Testis (tissue), 3 donors: ENCODE measurements around the gene PTPRQ. TPM values are rescaled to one million over a fixed set of nuclear protein-coding genes. Genes with fewer than 3 reads are reported as not detected.

Experiments
- DNase-seq: peaks from one replicate; pipeline ENCODE4 v3.0.0-alpha.2; 2019
- H3K27ac ChIP-seq, 2 donors: fragments of 200-600 bp; sonication (generic); one replicate each; pipeline ENCODE4 v1.5.1; 2019
- H3K27me3 ChIP-seq: fragments of 200-600 bp; sonication (generic); one replicate; pipeline ENCODE4 v1.5.1; 2019
- H3K36me3 ChIP-seq: fragments of 200-600 bp; sonication (generic); one replicate; pipeline ENCODE4 v1.5.1; 2017; ENCODE audit warnings: low read depth; ENCODE audit errors: missing control alignments
- H3K4me1 ChIP-seq: fragments of 200-600 bp; sonication (generic); one replicate; pipeline ENCODE4 v1.5.1; 2019
- H3K4me3 ChIP-seq, 2 donors: fragments of 200-600 bp; sonication (generic); one replicate each; pipeline ENCODE4 v1.5.1; 2017 to 2019
- H3K9me3 ChIP-seq: fragments of 200-600 bp; sonication (generic); one replicate; pipeline ENCODE4 v1.5.1; 2017
- POLR2A ChIP-seq: fragments of 450-650 bp; IDR thresholded peaks from one replicate; pipeline ENCODE4 v1.6.1; 2017; ENCODE audit warnings: antibody characterized with exemption, mild to moderate bottlenecking, moderate library complexity
- WGBS, 2 donors: methylation state at CpG; one replicate each; pipeline ENCODE4 v1.1.5; 2018; 5-methylcytosine and 5-hydroxymethylcytosine counted together
- intact Hi-C: fragments of 100-400 bp; cut with DNase I; formaldehyde crosslinking; loops from one replicate; pipeline ENCODE4 v1.15.1; 2023; ENCODE audit warnings: low total_unique reads
- polyA plus RNA-seq: library from polyadenylated mRNA; stranded (reverse); fragments of 350-450 nt; fragmentation: Illumina TruSeq; extraction: RNeasy Lipid Tissue Mini Kit (QIAGEN cat#74804); gene quantifications from one replicate; pipeline ENCODE4 v1.2.3, GENCODE V29; 2014; ENCODE audit warnings: low read depth, low replicate concordance; ENCODE audit not compliant: insufficient read depth
- total RNA-seq, 2 donors: library from RNA; depleted of rRNA; stranded (reverse); fragments of >200 nt; gene quantifications; one replicate each; pipeline ENCODE4 v1.2.3, GENCODE V29; 2016
- TF ChIP-seq, protein P1 (sequence below), 3 experiments: fragments of 450-650 bp in 2 of 3; fragments of 200-600 bp in 1 of 3; sonication (generic) in 1 of 3; IDR thresholded peaks; one replicate each; pipeline ENCODE4 v1.5.1; 2016 to 2019; ENCODE audit warnings: antibody characterized with exemption in 3 of 3, mild to moderate bottlenecking in 2 of 3, moderate library complexity in 1 of 3

Gene PTPRQ
- total and polyA plus RNA-seq, 3 donors from 2014 or later = 1.4 to 3.8 (median 3.7) TPM

DNA sequence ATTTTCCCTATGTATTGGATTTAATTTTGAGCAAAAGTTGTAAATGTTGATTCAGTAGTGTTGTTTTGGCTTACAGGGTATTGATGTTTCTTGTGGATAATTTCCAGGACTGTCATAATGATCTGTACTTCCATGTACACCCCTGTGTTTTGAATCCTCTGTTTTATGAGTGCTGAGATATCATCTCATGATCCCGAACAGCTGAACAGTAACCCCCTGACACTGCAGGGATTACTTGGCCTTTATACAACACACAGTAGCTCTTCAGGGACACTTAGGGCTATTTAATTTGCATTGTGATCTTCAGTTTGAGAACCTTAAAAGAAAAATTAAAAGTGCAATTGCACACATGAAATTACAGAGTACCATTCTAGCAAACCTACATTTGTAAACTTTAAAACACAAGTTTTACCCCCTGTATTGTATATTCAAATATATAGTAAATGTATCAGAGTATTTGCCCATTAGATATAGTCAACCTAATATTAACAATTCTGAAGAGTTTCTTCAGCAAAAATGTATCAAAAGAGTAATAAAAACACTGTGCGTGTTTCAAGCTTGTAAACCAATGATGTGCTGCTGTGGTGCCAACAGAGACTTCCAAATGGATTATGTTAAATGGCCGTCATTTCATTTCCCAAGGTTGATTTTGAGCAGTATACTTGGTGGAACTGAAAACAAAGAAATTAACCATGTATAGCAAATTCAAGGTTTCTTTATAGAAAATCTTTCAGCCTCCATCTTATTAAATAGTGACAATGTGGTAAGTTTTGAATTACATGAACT lies 235.5 kb downstream of the PTPRQ start:
- H3K36me3 ChIP-seq = no peaks in the 10 kb centered on the region
- H3K4me3 ChIP-seq = no peak overlapping the region
- H3K27ac ChIP-seq = no peak overlapping the region
- no peaks in the 10 kb centered on the region for H3K4me1 ChIP-seq
- DNase-seq = no peak
- intact Hi-C loops = no loop called here
- 80 to 88% methylated on average over 3 of the region's 3 CpGs for WGBS, 2 donors
- H3K27me3 ChIP-seq = no peaks in the 10 kb centered on the region
- H3K9me3 ChIP-seq = no peaks in the 10 kb centered on the region
- TF ChIP-seq POLR2A = no peak
- TF ChIP-seq, protein P1, sequence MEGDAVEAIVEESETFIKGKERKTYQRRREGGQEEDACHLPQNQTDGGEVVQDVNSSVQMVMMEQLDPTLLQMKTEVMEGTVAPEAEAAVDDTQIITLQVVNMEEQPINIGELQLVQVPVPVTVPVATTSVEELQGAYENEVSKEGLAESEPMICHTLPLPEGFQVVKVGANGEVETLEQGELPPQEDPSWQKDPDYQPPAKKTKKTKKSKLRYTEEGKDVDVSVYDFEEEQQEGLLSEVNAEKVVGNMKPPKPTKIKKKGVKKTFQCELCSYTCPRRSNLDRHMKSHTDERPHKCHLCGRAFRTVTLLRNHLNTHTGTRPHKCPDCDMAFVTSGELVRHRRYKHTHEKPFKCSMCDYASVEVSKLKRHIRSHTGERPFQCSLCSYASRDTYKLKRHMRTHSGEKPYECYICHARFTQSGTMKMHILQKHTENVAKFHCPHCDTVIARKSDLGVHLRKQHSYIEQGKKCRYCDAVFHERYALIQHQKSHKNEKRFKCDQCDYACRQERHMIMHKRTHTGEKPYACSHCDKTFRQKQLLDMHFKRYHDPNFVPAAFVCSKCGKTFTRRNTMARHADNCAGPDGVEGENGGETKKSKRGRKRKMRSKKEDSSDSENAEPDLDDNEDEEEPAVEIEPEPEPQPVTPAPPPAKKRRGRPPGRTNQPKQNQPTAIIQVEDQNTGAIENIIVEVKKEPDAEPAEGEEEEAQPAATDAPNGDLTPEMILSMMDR (IDR thresholded peaks at IDR 0.05) = no peak

DNA sequence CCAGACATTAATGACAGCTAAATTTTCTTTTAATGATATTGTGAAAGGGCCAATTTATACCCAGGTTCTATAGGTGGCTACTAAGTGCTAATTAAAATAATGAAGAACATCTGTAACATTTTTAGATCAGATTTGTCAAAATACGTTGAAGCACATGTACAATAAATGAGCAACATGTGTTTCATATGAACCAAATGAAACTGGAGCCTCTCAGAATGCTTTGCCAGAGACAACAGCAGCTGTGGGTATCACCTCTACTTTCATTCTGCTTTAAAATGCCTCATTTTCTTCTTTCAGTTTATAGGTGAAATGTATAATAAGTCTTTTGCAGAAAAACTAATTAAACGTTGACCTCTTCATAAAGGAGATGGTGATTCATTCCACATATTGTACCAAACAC lies 237.3 kb downstream of the PTPRQ start:
- Histone ChIP-seq H3K4me1 (no peaks in the 10 kb centered on the region), H3K27ac (no peak overlapping the region), H3K4me3 (no peak overlapping the region), H3K9me3 (no peaks in the 10 kb centered on the region), H3K36me3 (no peaks in the 10 kb centered on the region), H3K27me3 (no peaks in the 10 kb centered on the region)
- 80 to 83% methylated on average over 2 of the region's 2 CpGs for WGBS, 2 donors
- TF ChIP-seq, protein P1 (IDR thresholded peaks at IDR 0.05) = no peak
- TF ChIP-seq POLR2A = no peak
- no peak for DNase-seq
- intact Hi-C loops = no loop called here

DNA sequence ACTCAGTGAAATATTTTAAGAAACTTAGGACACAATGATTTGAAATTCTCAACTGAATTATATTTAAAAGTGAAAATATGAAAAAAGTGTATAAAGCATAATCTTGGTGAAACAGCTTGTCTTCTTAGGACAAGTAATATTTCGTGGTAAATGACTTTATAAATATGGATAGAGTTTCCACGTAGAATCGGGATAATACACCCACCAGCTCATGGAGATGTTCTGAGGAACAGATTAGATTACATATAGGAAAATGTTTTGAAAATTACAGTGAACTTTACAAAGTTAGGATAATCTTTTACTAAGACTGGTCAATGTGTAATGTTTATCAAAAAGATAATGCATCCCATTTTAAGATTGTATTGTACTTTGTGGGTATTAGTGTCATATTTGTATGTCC lies 237.8 kb downstream of the PTPRQ start:
- DNase-seq = no peak
- WGBS, 2 donors = 91 to 93% methylated on average over 3 of the region's 3 CpGs
- Histone ChIP-seq H3K9me3 (no peaks in the 10 kb centered on the region), H3K36me3 (no peaks in the 10 kb centered on the region), H3K4me1 (no peaks in the 10 kb centered on the region), H3K27me3 (no peaks in the 10 kb centered on the region), H3K27ac (no peak overlapping the region), H3K4me3 (no peak overlapping the region)
- intact Hi-C loops = no loop called here
- TF ChIP-seq POLR2A = no peak
- TF ChIP-seq, protein P1 (IDR thresholded peaks at IDR 0.05) = no peak

DNA sequence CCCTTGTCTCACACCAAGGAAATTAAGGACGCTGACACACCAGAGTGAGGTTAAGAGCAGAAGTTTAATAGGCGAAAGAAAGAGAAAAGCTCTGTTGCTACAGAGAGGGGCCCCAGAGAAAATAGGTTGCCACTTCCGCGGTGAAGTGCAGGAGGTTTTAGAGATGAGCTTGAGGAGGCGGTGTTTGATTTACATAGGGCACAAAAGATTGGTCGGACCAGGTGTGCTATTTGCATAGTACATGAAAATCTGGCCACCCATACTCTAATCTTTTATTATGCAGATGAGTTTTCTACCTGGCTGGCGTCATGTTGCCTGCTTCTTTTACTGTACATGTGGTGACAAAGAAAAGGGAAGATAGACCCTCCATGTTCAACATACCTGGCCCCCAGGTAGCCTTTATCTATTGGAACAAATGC lies 240.1 kb downstream of the PTPRQ start:
- Histone ChIP-seq H3K9me3 (no peaks in the 10 kb centered on the region), H3K4me1 (no peaks in the 10 kb centered on the region), H3K27ac (no peak overlapping the region), H3K36me3 (no peaks in the 10 kb centered on the region), H3K4me3 (no peak overlapping the region), H3K27me3 (no peaks in the 10 kb centered on the region)
- 29 to 42% methylated on average over 7 of the region's 7 CpGs for WGBS, 2 donors
- intact Hi-C loops = no loop called here
- DNase-seq = no peak
- no peak for TF ChIP-seq POLR2A
- TF ChIP-seq, protein P1 (IDR thresholded peaks at IDR 0.05) = no peak

DNA sequence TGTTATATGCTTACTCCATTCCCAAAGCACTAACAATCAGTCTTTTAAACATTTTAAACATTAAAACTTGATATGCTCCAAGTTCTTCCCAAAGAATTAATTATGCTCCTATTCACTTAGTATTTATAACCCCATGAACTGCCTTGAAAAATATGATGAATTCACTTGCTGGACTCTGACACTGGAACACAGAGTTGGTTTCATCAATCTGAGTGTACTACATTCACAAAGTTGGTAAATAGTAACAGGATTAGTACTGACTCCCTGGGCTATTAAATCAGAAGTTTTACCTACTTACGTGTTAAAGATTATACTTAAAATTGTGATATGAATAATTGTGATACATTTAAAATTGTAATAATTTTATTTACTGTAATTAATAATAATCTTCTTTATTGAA lies 246.1 kb downstream of the PTPRQ start:
- H3K4me3 ChIP-seq = no peak overlapping the region
- H3K27ac ChIP-seq = no peak overlapping the region
- H3K27me3 ChIP-seq = no peaks in the 10 kb centered on the region
- H3K36me3 ChIP-seq = no peaks in the 10 kb centered on the region
- H3K9me3 ChIP-seq = no peaks in the 10 kb centered on the region
- TF ChIP-seq, protein P1 (IDR thresholded peaks at IDR 0.05) = no peak
- no peak for TF ChIP-seq POLR2A
- DNase-seq = no peak
- WGBS, 2 donors = 76 to 86% methylated on average over 1 of the region's 1 CpG
- H3K4me1 ChIP-seq = no peaks in the 10 kb centered on the region
- intact Hi-C loops = no loop called here
